Medulla oblongata (tissue), 1 donor: ENCODE measurements around the gene ST6GALNAC4.
"Not testable (repeated sequence)": the region's sequence is repeated elsewhere in the genome, so short reads cannot be mapped to it uniquely, and the experiment has no call there.

Experiments used
- DNase-seq: peaks from one replicate; pipeline ENCODE4 v3.0.0-alpha.2; 2015; ENCODE audit errors: extremely low spot score

Gene ST6GALNAC4

GRCh38 chr9:127887792-127888191 is 29.0 kb downstream of the ST6GALNAC4 start:
- no peak for DNase-seq

- no peak for DNase-seq
Observed at GRCh38 chr9:127886401-127886972, 30.4 kb downstream of the ST6GALNAC4 start.

DNA sequence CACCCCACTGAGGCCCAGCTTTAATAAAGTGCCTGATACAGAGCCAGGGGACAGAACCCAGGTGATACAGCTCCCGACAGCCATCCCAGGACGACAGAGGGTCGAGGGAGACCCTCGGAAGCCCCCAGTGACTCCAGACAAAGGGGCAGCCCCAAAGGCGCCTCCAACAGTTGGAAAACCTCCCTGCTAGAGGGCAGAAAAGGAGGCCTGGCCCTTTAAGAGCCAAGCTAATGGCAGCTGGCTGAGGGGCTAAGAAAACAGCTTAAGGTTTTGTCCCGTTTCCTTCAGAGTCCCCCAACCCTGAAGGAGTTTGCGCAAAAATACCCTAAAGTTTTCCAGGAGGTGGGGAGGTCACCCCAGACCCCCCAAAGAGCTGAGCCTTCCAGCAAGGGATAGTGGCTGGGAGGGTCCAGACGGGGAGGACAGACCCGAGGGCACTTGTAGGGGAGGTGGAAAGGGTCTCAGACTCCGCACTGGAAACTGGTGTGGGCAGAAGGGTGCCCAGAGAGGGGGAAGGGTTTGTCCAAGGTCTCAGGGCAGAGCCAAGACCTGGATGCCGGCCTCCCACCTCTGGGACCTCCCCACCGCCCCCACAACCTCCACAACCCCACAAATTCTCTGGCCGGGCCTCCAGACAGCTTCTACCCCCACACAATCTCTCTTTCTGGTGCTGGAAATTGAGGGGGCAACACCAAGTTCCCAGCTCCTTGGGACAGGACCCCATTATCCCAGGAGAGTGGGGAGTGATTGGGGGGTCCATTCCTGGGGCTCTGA is 31.1 kb downstream of the ST6GALNAC4 start:
- DNase-seq, result no peak

DNA sequence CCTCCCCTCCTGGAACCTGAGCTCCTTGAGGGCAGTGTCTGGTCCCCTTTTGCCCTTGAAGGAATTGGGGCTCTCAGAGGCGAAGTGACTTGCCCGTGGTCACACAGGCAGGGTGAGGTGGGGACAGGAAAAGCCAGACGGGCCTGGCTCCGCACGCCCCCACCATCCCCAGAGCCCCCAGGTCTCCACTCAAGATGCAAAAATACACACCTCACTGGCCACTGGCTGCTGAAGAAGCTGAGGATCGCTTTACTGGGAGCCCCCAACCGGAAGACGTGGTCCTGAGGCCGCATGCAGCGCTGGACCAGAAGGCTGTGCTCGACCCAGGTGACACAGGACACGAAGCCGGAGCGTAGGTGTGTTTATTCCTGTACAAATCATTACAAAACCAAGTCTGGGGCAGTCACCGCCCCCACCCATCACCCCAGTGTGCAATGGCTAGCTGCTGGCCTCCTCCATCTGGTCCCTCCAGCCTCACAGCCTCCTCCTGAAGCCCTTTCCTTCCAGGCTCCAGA is 31.8 kb downstream of the ST6GALNAC4 start:
- no peak for DNase-seq

- no peak for DNase-seq
Observed at GRCh38 chr9:127884427-127884911, 32.4 kb downstream of the ST6GALNAC4 start.

DNA sequence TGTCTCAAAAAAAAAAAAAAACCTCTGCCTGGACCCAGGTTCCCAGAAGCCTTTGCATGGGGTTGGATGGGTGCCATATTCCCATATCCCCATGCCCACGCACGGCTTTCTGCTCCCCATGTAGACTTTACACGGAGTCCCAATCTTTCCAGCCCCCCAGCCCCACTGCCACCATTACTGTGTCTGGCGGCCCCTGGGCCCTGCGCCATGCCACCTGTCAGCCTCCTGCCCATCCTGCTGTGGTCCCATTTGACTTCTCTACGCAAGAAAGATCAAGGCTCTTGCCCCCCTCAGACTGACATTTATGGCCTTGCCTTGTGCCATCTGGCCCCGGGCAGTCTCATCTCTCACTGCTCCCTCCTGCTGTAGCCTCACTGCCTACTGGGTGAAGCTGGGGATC is 32.9 kb downstream of the ST6GALNAC4 start:
- DNase-seq, result no peak

DNA sequence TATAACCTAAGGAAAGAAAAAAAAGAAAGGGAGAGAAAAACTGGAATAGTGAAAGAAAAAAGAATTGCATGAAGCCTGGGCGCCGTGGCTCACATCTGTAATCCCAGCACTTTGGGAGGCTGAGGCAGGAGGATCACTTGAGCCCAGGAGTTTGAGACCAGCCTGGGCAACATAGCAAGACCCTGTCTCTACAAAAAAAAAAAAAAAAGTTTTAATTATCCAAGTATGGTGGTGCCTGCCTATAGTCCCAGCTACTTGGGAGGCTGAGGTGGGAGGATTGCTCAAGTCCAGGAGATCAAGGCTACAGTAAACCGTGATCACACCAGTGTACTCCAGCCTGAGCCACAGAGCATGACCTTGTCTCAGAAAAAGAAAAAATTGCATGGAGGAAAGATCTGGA is 35.1 kb downstream of the ST6GALNAC4 start:
- DNase-seq, result not testable (repeated sequence)

DNA sequence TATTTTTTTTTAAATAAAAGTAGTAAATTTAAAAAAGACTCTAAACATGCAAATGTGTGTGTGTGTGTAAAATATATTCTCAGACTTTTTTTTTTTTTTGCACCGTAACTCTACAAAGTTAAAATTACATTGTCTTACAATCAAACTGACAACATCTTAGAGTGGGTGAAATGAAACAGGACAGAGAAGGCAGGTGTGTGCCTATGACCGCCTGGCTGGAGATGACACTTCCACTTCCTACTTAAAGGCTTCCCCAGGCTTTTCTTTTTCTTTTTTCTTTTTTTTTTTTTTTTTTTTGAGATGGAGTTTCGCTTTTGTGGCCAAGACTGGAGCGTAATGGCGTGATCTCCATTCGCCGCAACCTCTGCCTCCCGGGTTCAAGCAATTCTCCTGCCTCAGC is 36.7 kb downstream of the ST6GALNAC4 start:
- DNase-seq, result no peak

- no peak for DNase-seq
Observed at GRCh38 chr9:127878652-127879390, 38.0 kb downstream of the ST6GALNAC4 start.

- DNase-seq, result no peak
Observed at GRCh38 chr9:127878001-127878651, 38.7 kb downstream of the ST6GALNAC4 start.

DNA sequence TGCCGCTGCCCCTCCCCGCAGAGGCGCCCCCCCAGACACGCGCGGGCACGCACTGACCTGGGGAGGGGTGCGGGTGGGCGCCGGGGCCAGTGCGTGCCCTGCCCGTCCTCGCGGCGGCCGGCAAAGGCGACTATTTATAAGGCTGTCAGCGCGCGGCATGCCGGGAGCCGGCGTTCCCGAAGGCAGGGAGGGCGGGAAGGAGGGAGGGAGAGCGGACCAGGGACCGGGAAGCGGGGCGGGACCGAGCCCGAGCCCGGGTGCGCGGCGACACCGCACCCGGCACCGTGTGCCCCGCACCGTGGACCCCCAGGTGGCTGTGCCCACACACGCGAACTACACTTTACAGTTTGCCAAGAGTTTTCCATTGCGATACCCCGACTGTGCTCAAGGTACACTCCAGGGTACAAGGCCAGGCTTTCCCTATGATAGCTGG is 39.3 kb downstream of the ST6GALNAC4 start, which contains the start of gene AK1:
Gene AK1, minus strand, starts transcription at position 110 of the 433 bp plus-strand sequence. CDS start 3,058 bp downstream, outside the sequence.
- peak; percentile 85 for DNase-seq

DNA sequence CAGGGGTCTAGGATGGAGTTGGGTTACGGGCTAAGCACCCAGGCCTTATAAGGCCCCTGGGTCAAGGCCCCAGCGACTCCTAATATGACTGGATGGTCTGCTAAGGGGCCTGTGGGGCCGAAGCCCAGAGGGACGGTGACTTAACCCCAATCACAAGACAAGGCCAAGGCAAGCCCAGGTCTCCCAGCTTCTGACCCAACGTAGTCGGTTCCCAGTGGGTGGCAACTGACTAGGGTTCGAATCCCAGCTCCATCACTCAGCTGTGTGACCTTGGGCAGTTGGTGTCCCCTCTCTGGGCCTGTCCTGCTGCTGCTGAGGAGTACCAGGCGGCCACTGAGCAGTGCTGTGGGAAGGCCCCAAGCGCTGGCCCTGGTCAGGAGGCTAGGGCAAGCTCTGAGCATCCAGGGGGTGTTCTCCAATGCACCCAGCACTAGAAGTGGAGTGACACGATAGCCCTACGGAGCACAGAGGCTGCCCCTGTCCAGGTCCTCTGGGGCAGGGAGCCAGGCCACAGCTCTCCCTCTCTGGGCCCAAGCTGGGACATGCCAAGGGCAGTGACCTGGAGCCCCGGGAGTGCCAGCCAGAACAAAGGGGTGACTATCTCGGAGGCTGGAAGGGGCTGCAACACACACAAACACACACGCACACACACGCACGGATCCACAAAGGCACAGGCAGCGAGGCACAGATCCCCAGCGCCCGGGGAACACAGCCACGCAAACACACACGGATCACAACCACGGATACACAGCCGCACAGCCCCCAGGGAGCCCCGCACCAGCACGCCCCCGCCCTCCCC is 39.9 kb downstream of the ST6GALNAC4 start:
- DNase-seq, result peak; percentile 32

DNA sequence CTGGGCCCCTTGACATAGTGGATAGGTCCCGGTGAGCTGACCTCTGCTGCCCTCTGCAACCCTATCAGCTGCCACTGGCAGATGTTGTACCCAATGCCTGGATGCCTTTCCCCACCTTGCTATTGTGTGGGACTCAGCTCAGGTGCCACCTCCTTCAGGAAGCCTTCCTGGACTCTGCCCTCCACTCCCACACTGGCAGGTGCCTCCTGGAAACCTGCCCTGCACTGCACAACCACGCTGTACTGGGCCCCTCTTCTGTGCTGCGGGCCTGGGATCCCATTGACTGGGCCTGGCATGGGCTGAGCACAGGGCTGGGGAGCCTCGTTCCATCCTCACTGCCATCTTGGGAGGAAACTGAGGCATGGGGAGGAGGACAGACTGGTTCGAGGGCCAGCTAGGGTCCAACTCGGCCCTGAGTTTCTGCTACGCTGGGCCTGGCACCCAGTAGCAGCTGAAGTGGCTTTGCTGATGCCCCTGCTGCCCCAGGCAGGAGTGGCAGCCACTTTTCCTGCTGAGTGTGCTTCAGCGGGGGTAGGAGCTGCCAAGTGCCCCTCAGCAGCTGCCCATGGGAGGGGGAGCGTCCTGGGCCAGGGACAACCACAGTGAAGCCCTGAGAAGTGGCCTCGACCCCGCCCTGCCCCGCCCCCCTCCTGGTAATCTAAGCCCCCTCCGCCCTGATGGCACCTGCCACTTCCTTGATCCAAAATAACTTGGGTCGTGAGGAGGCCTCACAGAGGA is 40.6 kb downstream of the ST6GALNAC4 start:
- DNase-seq, result no peak

GRCh38 chr9:127875306-127875966 is 41.4 kb downstream of the ST6GALNAC4 start:
- DNase-seq, result no peak

DNA sequence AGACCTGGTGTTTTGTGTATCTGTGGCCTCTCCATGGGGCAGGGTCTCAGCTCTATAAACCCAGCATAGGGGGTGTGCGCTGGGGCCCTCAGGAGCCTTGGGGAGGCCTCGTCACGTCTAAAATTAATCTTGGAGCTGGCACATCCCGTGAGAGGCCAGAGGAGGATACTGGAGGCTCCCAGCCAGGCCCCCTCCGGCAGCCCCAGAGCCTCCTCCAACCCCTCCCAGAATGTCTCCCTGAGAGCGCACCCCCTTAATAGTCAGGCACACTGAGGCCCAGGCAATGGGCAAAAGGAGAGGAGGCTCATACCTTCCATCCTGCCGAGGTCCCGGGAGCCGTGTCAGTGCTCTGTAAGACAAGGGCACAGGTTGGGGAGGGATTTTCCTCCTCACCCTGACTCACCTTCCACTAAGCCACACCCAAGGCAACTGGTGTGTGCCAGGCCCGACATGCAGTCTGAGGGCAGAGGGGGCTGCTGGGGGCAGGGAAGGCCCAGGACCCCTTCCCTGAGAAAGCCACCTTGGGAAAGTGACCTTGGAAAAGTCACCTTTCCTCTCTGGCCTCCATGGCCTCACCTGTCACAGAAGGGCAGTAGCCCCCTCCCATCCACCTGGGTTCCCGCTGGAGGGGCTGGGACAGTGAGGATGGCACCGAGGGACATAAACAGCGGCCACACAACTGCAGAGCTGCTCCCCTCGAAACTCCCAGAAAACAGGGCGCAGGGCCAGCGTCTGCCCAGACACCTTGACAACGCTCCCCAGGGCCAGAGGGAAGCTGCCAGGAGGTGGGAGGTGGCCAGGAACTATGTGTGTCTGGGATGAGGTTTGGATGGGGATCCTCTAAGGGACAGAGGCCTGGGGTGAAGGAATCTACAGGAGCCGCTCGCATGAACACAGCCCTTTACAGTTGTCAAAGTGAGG is 42.3 kb downstream of the ST6GALNAC4 start:
- peak; percentile 74 for DNase-seq

- peak; percentile 92 for DNase-seq
Observed at GRCh38 chr9:127873886-127874285, 43.0 kb downstream of the ST6GALNAC4 start.

GRCh38 chr9:127873223-127873691 is 43.6 kb downstream of the ST6GALNAC4 start:
- DNase-seq, result peak; percentile 81
